ENCODE measurements around the gene TMEM232. TPM values are rescaled to one million over a fixed set of nuclear protein-coding genes. Genes with fewer than 3 reads are reported as not detected.

The TMEM232 gene
- total RNA-seq, 1 experiment from 2014 or later: 1.6 TPM

GRCh38 chr5:110431603-110432002 lies 294.9 kb downstream of the TMEM232 start:
- Mint-ChIP-seq H3K4me3 (no peak overlapping the region), H3K36me3 (ENCODE audit: insufficient read depth in 1 of 3, low read depth in 3 of 3) (no peaks in the 10 kb centered on the region), H3K27me3 (ENCODE audit: low read depth) (peaks cover 1% of the 10 kb centered on the region; the same call in 1 of the 2 replicates), H3K4me1 (no peaks in the 10 kb centered on the region), H3K27ac (no peak overlapping the region), H3K9me3 (peaks cover 0 to 3% of the 10 kb centered on the region in 2 experiments; a peak in 2 of 5 replicates)
- no peak overlapping the region for H2BK120ac ChIP-seq (ENCODE audit: low read depth, low read length, poor library complexity, severe bottlenecking)
- no peaks in the 10 kb centered on the region for H3K79me2 ChIP-seq (ENCODE audit: insufficient read depth, low read length)
- no peaks in the 10 kb centered on the region for H3K23me2 ChIP-seq (ENCODE audit: insufficient read length, low read depth, low read length, poor library complexity, severe bottlenecking)
- no peak overlapping the region for H3K14ac ChIP-seq (ENCODE audit: insufficient read depth, low read length)
- no peaks in the 10 kb centered on the region for H3K27me3 ChIP-seq (ENCODE audit: insufficient read depth, low read length)
- H3K4me2 ChIP-seq (ENCODE audit: insufficient read depth, insufficient read length, low read length): no peak overlapping the region
- no peak overlapping the region for H3K9ac ChIP-seq (ENCODE audit: extremely low read depth, insufficient read length, low read length)
- no peak overlapping the region for H2BK15ac ChIP-seq (ENCODE audit: low read depth, low read length)
- no peak overlapping the region for H2AFZ ChIP-seq (ENCODE audit: low read length)
- H2BK12ac ChIP-seq (ENCODE audit: insufficient read length, low read depth, low read length): no peak overlapping the region
- no peaks in the 10 kb centered on the region for H4K20me1 ChIP-seq (ENCODE audit: control insufficient read depth, insufficient read depth, insufficient read length)
- no peaks in the 10 kb centered on the region for H3K9me3 ChIP-seq (ENCODE audit: control insufficient read depth, low read depth, low read length)
- H3T11ph ChIP-seq (ENCODE audit: low read length): no peak overlapping the region
- H4K91ac ChIP-seq (ENCODE audit: insufficient read length, low read depth, low read length): no peak overlapping the region
- H3K79me1 ChIP-seq (ENCODE audit: insufficient read depth, low read depth, low read length, poor library complexity, severe bottlenecking): no peaks in the 10 kb centered on the region
- no peak overlapping the region for H2BK5ac ChIP-seq (ENCODE audit: insufficient read length, low read length)
- no peak overlapping the region for H3K23ac ChIP-seq (ENCODE audit: insufficient read length, low read depth, low read length)
- no peak overlapping the region for H2AK5ac ChIP-seq (ENCODE audit: insufficient read length, low read length)
- H3K56ac ChIP-seq (ENCODE audit: insufficient read length, low read depth, low read length): no peak overlapping the region
- TF ChIP-seq CTCF (conservative IDR thresholded peaks at IDR 0.05): no peak
- no peak overlapping the region for H3K4ac ChIP-seq (ENCODE audit: low read depth, low read length)
- H3K27ac ChIP-seq (ENCODE audit: insufficient read length, low read depth, low read length): no peak overlapping the region
- H3K18ac ChIP-seq (ENCODE audit: insufficient read length, low read depth, low read length): no peak overlapping the region
- DNase-seq: no peak
- no peaks in the 10 kb centered on the region for H3K4me1 ChIP-seq (ENCODE audit: insufficient read depth, low read length)
- H2BK20ac ChIP-seq (ENCODE audit: low read depth, low read length, poor library complexity, severe bottlenecking): no peak overlapping the region
- no peak overlapping the region for H4K5ac ChIP-seq (ENCODE audit: insufficient read length, low read depth, low read length)
- no peak overlapping the region for H4K8ac ChIP-seq (replicated peaks; ENCODE audit: insufficient read length, low read depth, low read length)

Data from H9 (cell line).